ENCODE measurements around the gene SUSD3.

DNA sequence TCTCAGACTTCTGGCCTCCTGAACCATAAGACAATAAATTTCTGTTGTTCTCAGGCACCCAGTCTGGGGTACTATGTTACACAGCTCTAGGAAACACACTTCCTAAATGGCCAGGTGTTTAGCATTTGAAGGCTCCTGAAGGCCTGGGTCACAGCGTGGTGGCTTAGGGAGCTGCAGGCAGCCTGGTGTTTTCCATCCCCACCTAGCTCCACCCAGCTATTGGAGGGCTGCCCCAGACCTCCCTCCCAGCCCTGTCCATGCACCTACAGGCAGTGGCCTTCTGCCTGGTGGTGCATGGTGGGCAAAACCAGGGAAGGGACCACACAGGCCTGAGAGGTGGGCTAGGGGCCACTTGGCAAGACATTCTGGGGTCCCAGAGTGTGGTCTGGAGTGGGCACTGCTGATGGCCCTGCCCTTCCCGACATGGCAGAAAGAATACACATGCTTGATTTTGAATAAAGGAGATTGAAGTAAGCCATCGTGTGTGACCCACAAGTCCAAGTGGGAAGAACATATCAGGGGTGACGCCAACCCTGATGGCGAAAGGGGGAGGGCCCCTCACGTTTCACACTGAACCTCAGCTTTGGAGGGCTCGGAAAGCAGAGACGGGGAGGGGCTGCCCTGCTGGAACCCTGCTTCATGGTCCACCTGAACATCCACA lies 1.3 kb upstream of the SUSD3 start:
- TF ChIP-seq POLR2A (IDR thresholded peaks at IDR 0.05) = no peak
- TF ChIP-seq, protein P1, sequence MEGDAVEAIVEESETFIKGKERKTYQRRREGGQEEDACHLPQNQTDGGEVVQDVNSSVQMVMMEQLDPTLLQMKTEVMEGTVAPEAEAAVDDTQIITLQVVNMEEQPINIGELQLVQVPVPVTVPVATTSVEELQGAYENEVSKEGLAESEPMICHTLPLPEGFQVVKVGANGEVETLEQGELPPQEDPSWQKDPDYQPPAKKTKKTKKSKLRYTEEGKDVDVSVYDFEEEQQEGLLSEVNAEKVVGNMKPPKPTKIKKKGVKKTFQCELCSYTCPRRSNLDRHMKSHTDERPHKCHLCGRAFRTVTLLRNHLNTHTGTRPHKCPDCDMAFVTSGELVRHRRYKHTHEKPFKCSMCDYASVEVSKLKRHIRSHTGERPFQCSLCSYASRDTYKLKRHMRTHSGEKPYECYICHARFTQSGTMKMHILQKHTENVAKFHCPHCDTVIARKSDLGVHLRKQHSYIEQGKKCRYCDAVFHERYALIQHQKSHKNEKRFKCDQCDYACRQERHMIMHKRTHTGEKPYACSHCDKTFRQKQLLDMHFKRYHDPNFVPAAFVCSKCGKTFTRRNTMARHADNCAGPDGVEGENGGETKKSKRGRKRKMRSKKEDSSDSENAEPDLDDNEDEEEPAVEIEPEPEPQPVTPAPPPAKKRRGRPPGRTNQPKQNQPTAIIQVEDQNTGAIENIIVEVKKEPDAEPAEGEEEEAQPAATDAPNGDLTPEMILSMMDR (IDR thresholded peaks at IDR 0.05) = no peak
